Measurements from ENCODE around the gene PI4KB. TPM values are rescaled to one million over a fixed set of nuclear protein-coding genes. Genes with fewer than 3 reads are reported as not detected.
"Not testable (repeated sequence)": the region's sequence is repeated elsewhere in the genome, so short reads cannot be mapped to it uniquely, and the experiment has no call there.

The PI4KB gene
- total RNA-seq, 1 experiment from 2014 or later, result 21.2 TPM

GRCh38 chr1:151281225-151281968, 45.8 kb downstream of the PI4KB start:
- DNase-seq (ENCODE audit: low spot score), result peak; percentile 95

GRCh38 chr1:151277249-151277648, 50.0 kb downstream of the PI4KB start:
- no peak for DNase-seq (ENCODE audit: low spot score)

- not testable (repeated sequence) for DNase-seq (ENCODE audit: low spot score)
These were observed 51.9 kb downstream of the PI4KB start for GRCh38 chr1:151275341-151275740.

DNA sequence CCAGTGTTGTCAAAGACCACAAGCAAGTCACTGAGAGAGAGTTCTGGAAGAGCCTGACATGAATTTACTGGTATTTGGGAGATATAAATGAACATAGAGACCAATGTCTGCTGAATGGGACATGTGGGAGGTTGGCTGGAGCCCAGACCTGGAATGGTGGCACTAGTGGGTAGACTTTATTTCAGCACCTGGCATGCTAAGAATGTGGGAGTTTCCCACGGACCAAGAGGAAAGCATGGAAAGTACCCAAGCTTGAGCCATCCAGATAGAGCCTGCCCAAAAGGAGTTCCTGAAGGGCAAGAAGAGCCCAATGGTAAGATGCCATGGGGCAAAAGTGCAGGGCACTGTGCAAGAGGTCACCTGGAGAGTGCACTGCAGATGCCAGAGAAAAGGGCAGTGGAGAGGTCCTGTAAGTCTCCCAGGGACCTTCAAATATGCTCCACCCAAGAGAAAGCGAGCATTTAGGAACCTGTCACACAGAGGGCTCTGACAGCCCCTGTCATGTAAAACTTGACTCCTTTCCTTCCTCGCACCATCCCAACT, 53.2 kb downstream of the PI4KB start:
- DNase-seq (ENCODE audit: low spot score), result no peak

GRCh38 chr1:151267760-151268159, 59.5 kb downstream of the PI4KB start:
- DNase-seq (ENCODE audit: low spot score), result no peak

GRCh38 chr1:151266821-151267220, 60.4 kb downstream of the PI4KB start:
- DNase-seq (ENCODE audit: low spot score), result no peak

DNA sequence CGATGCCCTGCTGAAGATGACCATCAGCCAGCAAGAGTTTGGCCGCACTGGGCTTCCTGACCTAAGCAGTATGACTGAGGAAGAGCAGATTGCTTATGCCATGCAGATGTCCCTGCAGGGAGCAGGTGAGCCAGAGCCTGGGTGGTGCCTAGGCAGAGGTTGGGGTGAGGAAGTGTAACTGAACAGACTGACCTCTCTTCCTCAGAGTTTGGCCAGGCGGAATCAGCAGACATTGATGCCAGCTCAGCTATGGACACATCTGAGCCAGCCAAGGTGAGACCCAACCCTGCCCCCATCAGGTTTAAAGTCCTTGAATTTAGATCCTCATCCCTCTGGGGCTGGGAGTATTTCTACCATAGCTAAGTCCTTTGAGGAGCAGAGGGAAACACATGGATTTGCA, 60.9 kb downstream of the PI4KB start:
- DNase-seq (ENCODE audit: low spot score), result no peak

- DNase-seq (ENCODE audit: low spot score), result no peak
These were observed 61.6 kb downstream of the PI4KB start for GRCh38 chr1:151265446-151266236.

DNA sequence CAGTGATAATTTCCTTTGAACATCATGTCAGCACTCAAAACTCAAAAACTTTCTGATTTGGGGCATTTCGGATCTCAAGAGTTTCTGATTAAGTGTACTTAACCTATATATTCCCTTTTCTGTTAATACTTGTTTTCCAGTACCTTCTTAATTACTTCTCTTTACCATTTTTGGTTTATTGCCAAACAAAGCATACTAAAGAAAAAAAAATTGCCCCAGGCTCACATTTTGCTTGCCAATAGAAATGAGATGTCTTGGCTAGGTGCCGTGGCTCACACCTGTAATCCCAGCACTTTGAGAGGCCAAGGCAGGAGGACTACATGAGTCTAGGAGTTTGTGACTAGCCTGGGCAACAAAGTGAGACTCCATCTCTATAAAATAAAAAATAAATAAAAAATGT, 67.9 kb downstream of the PI4KB start:
- no peak for DNase-seq (ENCODE audit: low spot score)

- no peak for DNase-seq (ENCODE audit: low spot score)
These were observed 71.8 kb downstream of the PI4KB start for GRCh38 chr1:151255381-151255780.

- peak; percentile 96 for DNase-seq (ENCODE audit: low spot score)
These were observed 72.7 kb downstream of the PI4KB start, which contains the start of gene PSMD4 for GRCh38 chr1:151254217-151255213. TSS of gene PSMD4 (plus strand) at chr1:151254734. CDS start at chr1:151254783, 49 bp downstream.

- peak; percentile 70 for DNase-seq (ENCODE audit: low spot score)
These were observed 75.4 kb downstream of the PI4KB start for GRCh38 chr1:151251656-151252470.

DNA sequence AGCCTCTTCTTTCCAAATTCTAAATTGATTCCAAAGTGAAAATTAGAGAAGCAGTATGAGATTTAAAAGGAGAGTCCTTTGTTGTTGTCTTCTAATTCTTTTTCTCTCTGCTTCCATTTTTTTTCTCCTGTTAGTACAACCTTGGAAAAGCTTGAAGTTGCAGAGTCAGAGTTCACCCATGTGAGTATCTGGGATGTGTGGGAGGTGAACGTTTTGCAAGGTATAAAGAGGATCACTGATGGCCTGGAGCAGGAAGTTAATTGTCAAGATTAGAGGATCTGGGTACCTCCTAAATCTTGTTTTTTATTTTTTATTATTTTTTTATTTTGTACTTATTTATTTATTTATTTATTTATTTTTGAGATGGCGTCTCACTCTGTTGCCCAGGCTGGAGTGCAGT, 80.4 kb downstream of the PI4KB start:
- DNase-seq (ENCODE audit: low spot score), result no peak

- no peak for DNase-seq (ENCODE audit: low spot score)
These were observed 83.5 kb downstream of the PI4KB start for GRCh38 chr1:151243683-151244216.

GRCh38 chr1:151242442-151242841, 84.8 kb downstream of the PI4KB start:
- DNase-seq (ENCODE audit: low spot score), result no peak

Other genes starting within 250 kb of the PI4KB start
- 1.1 and 2.7 TPM in 2 replicates for gene SEMA6C, start 180.8 kb downstream of the PI4KB start, total RNA-seq (2014; rRNA removed; shearing (Covaris generic))
- gene TNFAIP8L2, start 170.8 kb downstream of the PI4KB start, total RNA-seq (2014; rRNA removed; shearing (Covaris generic)), result not detected in 2 replicates
- gene LYSMD1, start 161.5 kb downstream of the PI4KB start, total RNA-seq (2014; rRNA removed; shearing (Covaris generic)), result 5.4 and 7.2 TPM in 2 replicates
- gene SCNM1, start 161.3 kb downstream of the PI4KB start, total RNA-seq (2014; rRNA removed; shearing (Covaris generic)), result 31.5 and 39.7 TPM in 2 replicates
- gene TMOD4, start 151.4 kb downstream of the PI4KB start, total RNA-seq (2014; rRNA removed; shearing (Covaris generic)), result 0.35 TPM in 1 of 2 replicates, not detected in the other
- 65.2 and 65.8 TPM in 2 replicates for gene VPS72, start 137.2 kb downstream of the PI4KB start, total RNA-seq (2014; rRNA removed; shearing (Covaris generic))
- 28.2 and 34.0 TPM in 2 replicates for gene PIP5K1A, start 128.9 kb downstream of the PI4KB start, total RNA-seq (2014; rRNA removed; shearing (Covaris generic))
- gene PSMD4, start 72.7 kb downstream of the PI4KB start, total RNA-seq (2014; rRNA removed; shearing (Covaris generic)), result 319 TPM in 2 replicates
- gene ZNF687, start 45.1 kb downstream of the PI4KB start, total RNA-seq (2014; rRNA removed; shearing (Covaris generic)), result 7.4 and 8.7 TPM in 2 replicates
- gene RFX5, start 19.8 kb upstream of the PI4KB start, total RNA-seq (2014; rRNA removed; shearing (Covaris generic)), result 49.6 and 49.7 TPM in 2 replicates
- gene SELENBP1, start 45.3 kb upstream of the PI4KB start, total RNA-seq (2014; rRNA removed; shearing (Covaris generic)), result 3.3 and 5.8 TPM in 2 replicates
- 726 and 740 TPM in 2 replicates for gene PSMB4, start 72.2 kb upstream of the PI4KB start, total RNA-seq (2014; rRNA removed; shearing (Covaris generic))
- gene POGZ, start 132.1 kb upstream of the PI4KB start, total RNA-seq (2014; rRNA removed; shearing (Covaris generic)), result 10.2 and 16.6 TPM in 2 replicates
- gene CGN, start 184.0 kb upstream of the PI4KB start, total RNA-seq (2014; rRNA removed; shearing (Covaris generic)), result 0.31 and 1.8 TPM in 2 replicates
- 4.1 and 4.5 TPM in 2 replicates for gene TUFT1, start 212.9 kb upstream of the PI4KB start, total RNA-seq (2014; rRNA removed; shearing (Covaris generic))